PC-9 (cell line): Measurements from ENCODE around the gene COX6B1. TPM values are rescaled to one million over a fixed set of nuclear protein-coding genes. Genes with fewer than 3 reads are reported as not detected.
A peak's percentile ranks its signal among the peaks of the same experiment; 100 is the strongest.

Experiments
- BruUV-seq: library from RNA; stranded (reverse); fragments of 400-500 nt; replicated peaks from 2 replicates; lab custom pipeline; 2021; lab: Mats Ljungman, UMichigan
- CTCF ChIA-PET: fragments of 300-600 bp; sonication (Branson Sonifier 250); formaldehyde crosslinking; loops from one replicate; lab custom pipeline; 2022; ENCODE audit warnings: antibody characterized with exemption; lab: Charles Lee
- POLR2A ChIA-PET: fragments of 300-600 bp; sonication (Branson Sonifier 250); formaldehyde crosslinking; loops from one replicate; lab custom pipeline; 2022; ENCODE audit warnings: antibody characterized with exemption; ENCODE audit not compliant: unreplicated experiment; lab: Charles Lee
- DNase-seq, 2 experiments: peaks; one replicate each; pipeline versions ENCODE4 v3.0.0 to v3.0.0-alpha.2; 2015 to 2022; ENCODE audit warnings: mixed read lengths in 1 of 2
- H2AFZ ChIP-seq: fragments of 200-600 bp; sonication (generic); 2 replicates; pipeline ENCODE4 v1.8.1; 2017; ENCODE audit warnings: antibody characterized with exemption
- H3F3A ChIP-seq: fragments of 200-600 bp; sonication (generic); 2 replicates; pipeline ENCODE4 v1.8.1; 2017; ENCODE audit warnings: antibody characterized with exemption, mild to moderate bottlenecking, low read depth; ENCODE audit not compliant: insufficient read depth
- H3K27ac ChIP-seq: fragments of 200-600 bp; sonication (generic); 2 replicates; pipeline ENCODE4 v1.6.1; 2016; ENCODE audit warnings: mixed run types
- H3K27me3 ChIP-seq: fragments of 200-600 bp; sonication (generic); 2 replicates; pipeline ENCODE4 v1.6.1; 2016; ENCODE audit warnings: low read depth, mixed run types; ENCODE audit not compliant: insufficient read depth
- H3K36me3 ChIP-seq: fragments of 200-600 bp; sonication (generic); 2 replicates; pipeline ENCODE4 v1.6.1; 2016; ENCODE audit warnings: low read depth, mixed run types
- H3K4me1 ChIP-seq: fragments of 200-600 bp; sonication (generic); replicated peaks from 2 replicates; pipeline ENCODE4 v1.6.1; 2016; ENCODE audit warnings: mixed run types; ENCODE audit not compliant: insufficient read depth
- H3K4me2 ChIP-seq: fragments of 200-600 bp; sonication (generic); 2 replicates; pipeline ENCODE4 v1.6.1; 2017; ENCODE audit warnings: mixed run types
- H3K4me3 ChIP-seq: fragments of 200-600 bp; sonication (generic); 2 replicates; pipeline ENCODE4 v1.6.1; 2016; ENCODE audit warnings: mixed run types
- H3K79me2 ChIP-seq: fragments of 200-600 bp; sonication (generic); 2 replicates; pipeline ENCODE4 v1.6.1; 2017; ENCODE audit warnings: low read depth, mixed run types
- H3K9me2 ChIP-seq: fragments of 200-600 bp; sonication (generic); 2 replicates; pipeline ENCODE4 v1.8.1; 2017; ENCODE audit warnings: mild to moderate bottlenecking; ENCODE audit not compliant: insufficient read depth
- H3K9me3 ChIP-seq: fragments of 200-600 bp; sonication (generic); 2 replicates; pipeline ENCODE4 v1.8.1; 2016; ENCODE audit warnings: low read depth; ENCODE audit not compliant: insufficient read depth
- H4K20me1 ChIP-seq: fragments of 200-600 bp; sonication (generic); 2 replicates; pipeline ENCODE4 v1.8.1; 2017; ENCODE audit not compliant: insufficient read depth
- EZH2 ChIP-seq: fragments of 200-600 bp; sonication (generic); IDR thresholded peaks from 2 replicates; pipeline ENCODE4 v1.8.0; 2017; ENCODE audit warnings: antibody characterized with exemption, low read depth
- intact Hi-C: fragments of 100-400 bp; cut with micrococcal nuclease; formaldehyde crosslinking; loops from one replicate; pipeline ENCODE4 v1.10.0; 2022; ENCODE audit not compliant: unreplicated experiment
- total RNA-seq: library from RNA; stranded (reverse); gene quantifications from 2 replicates; pipeline ENCODE4 v1.2.3, GENCODE V29; 2021
- TF ChIP-seq, protein P1 (sequence below): fragments of 200-600 bp; sonication (generic); conservative IDR thresholded peaks from 2 replicates; pipeline ENCODE4 v1.6.1; 2017; ENCODE audit warnings: mixed run types, antibody characterized with exemption, mild to moderate bottlenecking, moderate library complexity

The COX6B1 gene
- total RNA-seq, 1 experiment from 2014 or later = 489 TPM

DNA sequence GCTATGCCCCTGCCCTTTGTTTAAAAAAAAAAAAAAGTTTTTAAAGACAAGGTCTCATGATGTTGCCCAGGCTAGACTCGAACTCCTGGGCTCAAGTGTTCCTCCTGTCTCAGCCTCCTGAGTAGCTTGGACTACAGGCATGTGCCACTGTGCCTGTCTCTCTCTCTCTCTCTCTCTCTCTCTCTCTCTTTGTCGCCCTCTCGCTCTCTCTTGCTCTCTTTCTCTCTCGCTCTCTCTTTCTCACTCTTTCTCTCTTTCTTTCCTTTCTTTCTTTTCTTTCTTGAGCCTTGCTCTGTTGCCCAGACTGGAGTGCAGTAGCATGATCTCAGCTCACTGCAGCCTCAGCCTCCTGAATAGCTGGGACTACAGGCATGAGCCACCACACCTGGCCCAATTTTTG, 7.5 kb downstream of the COX6B1 start:
- no peak for DNase-seq
- Histone ChIP-seq H3F3A (peaks cover 13% of the 10 kb centered on the region; the same call in 1 of the 2 replicates), H3K4me3 (no peak overlapping the region), H3K4me2 (no peak overlapping the region), H3K9me2 (no peaks in the 10 kb centered on the region), H3K27ac (no peak overlapping the region), H3K79me2 (peaks cover 5% of the 10 kb centered on the region), H2AFZ (no peak overlapping the region), H4K20me1 (peaks cover 6% of the 10 kb centered on the region; the same call in 1 of the 2 replicates), H3K4me1 (no peaks in the 10 kb centered on the region), H3K27me3 (no peaks in the 10 kb centered on the region), H3K36me3 (peaks cover 23% of the 10 kb centered on the region), H3K9me3 (no peaks in the 10 kb centered on the region)
- TF ChIP-seq, protein P1, sequence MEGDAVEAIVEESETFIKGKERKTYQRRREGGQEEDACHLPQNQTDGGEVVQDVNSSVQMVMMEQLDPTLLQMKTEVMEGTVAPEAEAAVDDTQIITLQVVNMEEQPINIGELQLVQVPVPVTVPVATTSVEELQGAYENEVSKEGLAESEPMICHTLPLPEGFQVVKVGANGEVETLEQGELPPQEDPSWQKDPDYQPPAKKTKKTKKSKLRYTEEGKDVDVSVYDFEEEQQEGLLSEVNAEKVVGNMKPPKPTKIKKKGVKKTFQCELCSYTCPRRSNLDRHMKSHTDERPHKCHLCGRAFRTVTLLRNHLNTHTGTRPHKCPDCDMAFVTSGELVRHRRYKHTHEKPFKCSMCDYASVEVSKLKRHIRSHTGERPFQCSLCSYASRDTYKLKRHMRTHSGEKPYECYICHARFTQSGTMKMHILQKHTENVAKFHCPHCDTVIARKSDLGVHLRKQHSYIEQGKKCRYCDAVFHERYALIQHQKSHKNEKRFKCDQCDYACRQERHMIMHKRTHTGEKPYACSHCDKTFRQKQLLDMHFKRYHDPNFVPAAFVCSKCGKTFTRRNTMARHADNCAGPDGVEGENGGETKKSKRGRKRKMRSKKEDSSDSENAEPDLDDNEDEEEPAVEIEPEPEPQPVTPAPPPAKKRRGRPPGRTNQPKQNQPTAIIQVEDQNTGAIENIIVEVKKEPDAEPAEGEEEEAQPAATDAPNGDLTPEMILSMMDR = no peak
- no peak for TF ChIP-seq EZH2
- intact Hi-C loops = no loop called here
- ChIA-PET POLR2A (interaction anchor here (0.6 kb wide), 2 partner anchors 215 to 250 kb away, joined by 3 to 7 read pairs; no protein-coding TSS in a partner anchor), CTCF (no interaction called here)
- no TSS peak for BruUV-seq

DNA sequence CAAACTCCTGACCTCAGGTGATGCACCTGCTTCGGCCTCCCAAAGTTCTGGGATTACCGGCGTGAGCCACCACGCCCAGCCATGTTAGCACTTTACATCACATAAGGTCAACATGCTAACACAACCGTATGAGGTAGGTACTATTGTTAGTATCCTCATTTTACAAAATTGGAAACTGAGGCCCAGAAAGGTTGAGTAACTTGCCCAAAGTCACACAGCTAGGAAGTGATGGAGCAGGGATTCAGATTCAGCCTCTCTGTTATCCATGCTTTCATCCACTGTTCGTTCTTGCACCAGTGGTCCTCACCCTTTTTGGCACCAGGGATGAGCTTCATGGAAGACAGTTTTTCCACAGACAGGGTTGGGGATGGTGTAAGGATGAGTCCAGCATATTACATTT, 8.6 kb downstream of the COX6B1 start:
- H3K27ac ChIP-seq = no peak overlapping the region
- peaks cover 23% of the 10 kb centered on the region; the same call in 1 of the 2 replicates for H3F3A ChIP-seq
- no TSS peak for BruUV-seq
- H3K9me2 ChIP-seq = no peaks in the 10 kb centered on the region
- intact Hi-C loops = no loop called here
- H3K4me3 ChIP-seq = no peak overlapping the region
- DNase-seq = no peak
- ChIA-PET CTCF (interaction anchor here (0.6 kb wide), 2 partner anchors 35 to 38 kb away, joined by 6 to 9 read pairs; no protein-coding TSS in a partner anchor), POLR2A (no interaction called here)
- H3K4me2 ChIP-seq = no peak overlapping the region
- no peaks in the 10 kb centered on the region for H3K4me1 ChIP-seq
- H3K79me2 ChIP-seq = no peaks in the 10 kb centered on the region
- peaks cover 23% of the 10 kb centered on the region for H3K36me3 ChIP-seq
- H4K20me1 ChIP-seq = 0 out of 2 replicates have a peak, but pooled peaks cover 6% of the 10 kb centered on the region
- no peak overlapping the region for H2AFZ ChIP-seq
- H3K27me3 ChIP-seq = no peaks in the 10 kb centered on the region
- TF ChIP-seq, protein P1 = no peak
- TF ChIP-seq EZH2 = no peak
- no peaks in the 10 kb centered on the region for H3K9me3 ChIP-seq

DNA sequence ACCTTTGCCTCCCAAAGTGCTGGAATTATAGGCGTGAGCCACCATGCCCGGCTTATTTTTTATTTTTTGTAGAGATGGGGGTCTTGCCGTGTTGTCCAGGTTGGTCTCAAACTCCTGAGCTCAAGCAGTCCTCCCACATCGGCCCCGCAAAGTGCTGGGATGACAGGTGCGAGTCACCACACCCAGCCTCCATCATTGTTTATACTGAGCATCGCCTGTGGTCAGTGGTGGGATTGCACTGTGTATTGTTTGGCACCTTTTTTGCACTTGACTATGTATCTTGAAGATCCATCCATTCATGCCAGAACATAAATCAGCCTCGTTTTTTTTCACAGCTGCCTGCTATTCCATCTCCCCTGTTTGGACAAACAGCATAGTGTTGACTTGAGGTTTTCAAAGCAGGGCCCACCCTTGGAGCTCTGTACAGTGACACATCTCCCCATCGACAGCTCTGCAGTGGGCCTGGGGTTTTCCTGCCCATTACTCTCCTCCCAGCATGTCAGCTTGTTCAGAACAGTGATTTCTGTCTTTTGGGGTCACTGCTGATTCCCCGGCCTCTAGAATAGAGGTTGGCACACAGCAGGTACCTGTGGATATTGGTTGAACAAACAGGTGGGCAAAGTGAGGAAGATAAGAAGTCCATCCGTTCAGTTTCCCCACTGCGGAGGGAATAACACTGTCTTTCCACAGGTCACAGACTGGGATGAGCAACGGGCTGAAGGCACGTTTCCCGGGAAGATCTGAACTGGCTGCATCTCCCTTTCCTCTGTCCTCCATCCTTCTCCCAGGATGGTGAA, 10.0 kb downstream of the COX6B1 start:
- no TSS peak for BruUV-seq
- intact Hi-C loops = no loop called here
- Histone ChIP-seq H3K36me3 (peaks cover 21% of the 10 kb centered on the region), H3F3A (peaks cover 28% of the 10 kb centered on the region; the same call in 1 of the 2 replicates), H3K79me2 (no peaks in the 10 kb centered on the region), H3K27me3 (no peaks in the 10 kb centered on the region), H3K27ac (no peak overlapping the region), H2AFZ (no peak overlapping the region), H3K4me3 (no peak overlapping the region), H3K9me3 (no peaks in the 10 kb centered on the region), H3K4me1 (no peaks in the 10 kb centered on the region), H4K20me1 (0 out of 2 replicates have a peak, but pooled peaks cover 6% of the 10 kb centered on the region), H3K9me2 (no peaks in the 10 kb centered on the region), H3K4me2 (no peak overlapping the region)
- ChIA-PET POLR2A (no interaction called here), CTCF (no interaction called here)
- DNase-seq = no peak
- TF ChIP-seq EZH2 = no peak
- TF ChIP-seq, protein P1 = peak; percentile 48; the same call in 1 of the 2 replicates
